GM23248 (cell line): Measurements from ENCODE around the gene HOXD9. TPM values are rescaled to one million over a fixed set of nuclear protein-coding genes. Genes with fewer than 3 reads are reported as not detected.
A peak's percentile ranks its signal among the peaks of the same experiment; 100 is the strongest.

Experiments
- DNase-seq: peaks from one replicate; pipeline ENCODE4 v3.0.0-alpha.2; 2015
- H2AFZ ChIP-seq: fragments of 200-600 bp; sonication (generic); 2 replicates; pipeline ENCODE4 v1.6.1; 2016; ENCODE audit warnings: antibody characterized with exemption
- H3F3A ChIP-seq: fragments of 200-600 bp; sonication (generic); 2 replicates; pipeline ENCODE4 v1.6.1; 2016; ENCODE audit warnings: mild to moderate bottlenecking, antibody characterized with exemption, mixed run types; ENCODE audit not compliant: insufficient read depth
- H3K27ac ChIP-seq: fragments of 200-600 bp; sonication (generic); 2 replicates; pipeline ENCODE4 v1.5.1; 2016; ENCODE audit warnings: mild to moderate bottlenecking
- H3K27me3 ChIP-seq: fragments of 200-600 bp; sonication (generic); replicated peaks from 2 replicates; pipeline ENCODE4 v1.6.1; 2016; ENCODE audit warnings: mild to moderate bottlenecking; ENCODE audit not compliant: insufficient read depth
- H3K36me3 ChIP-seq: fragments of 200-600 bp; sonication (generic); 2 replicates; pipeline ENCODE4 v1.6.1; 2016; ENCODE audit warnings: low read depth, mild to moderate bottlenecking
- H3K4me1 ChIP-seq: fragments of 200-600 bp; sonication (generic); 2 replicates; pipeline ENCODE4 v1.6.1; 2016; ENCODE audit warnings: mild to moderate bottlenecking; ENCODE audit not compliant: insufficient read depth
- H3K4me2 ChIP-seq: fragments of 200-600 bp; sonication (generic); one replicate; pipeline ENCODE4 v1.6.1; 2016; ENCODE audit warnings: mild to moderate bottlenecking; ENCODE audit not compliant: unreplicated experiment
- H3K4me3 ChIP-seq: fragments of 200-600 bp; sonication (generic); 2 replicates; pipeline ENCODE4 v1.5.1; 2016; ENCODE audit warnings: mild to moderate bottlenecking
- H3K79me2 ChIP-seq: fragments of 200-600 bp; sonication (generic); 2 replicates; pipeline ENCODE4 v1.6.1; 2016; ENCODE audit warnings: mild to moderate bottlenecking; ENCODE audit not compliant: insufficient read depth
- H3K9ac ChIP-seq: fragments of 200-600 bp; sonication (generic); 2 replicates; pipeline ENCODE4 v1.6.1; 2016; ENCODE audit warnings: mild to moderate bottlenecking
- H3K9me2 ChIP-seq: fragments of 200-600 bp; sonication (generic); 2 replicates; pipeline ENCODE4 v1.6.1; 2016; ENCODE audit warnings: mixed run types, mild to moderate bottlenecking, moderate library complexity; ENCODE audit not compliant: insufficient read depth
- H3K9me3 ChIP-seq: fragments of 200-600 bp; sonication (generic); one replicate; pipeline ENCODE4 v1.6.1; 2017; ENCODE audit warnings: low read depth
- H4K20me1 ChIP-seq: fragments of 200-600 bp; sonication (generic); 2 replicates; pipeline ENCODE4 v1.6.0; 2016; ENCODE audit not compliant: insufficient read depth
- EZH2 ChIP-seq: fragments of 200-600 bp; sonication (generic); IDR thresholded peaks from 2 replicates; pipeline ENCODE4 v1.6.1; 2018; ENCODE audit warnings: antibody characterized with exemption, mild to moderate bottlenecking; ENCODE audit not compliant: insufficient read depth, poor library complexity, severe bottlenecking
- EZH2phosphoT487 ChIP-seq: fragments of 200-600 bp; sonication (generic); IDR thresholded peaks from 2 replicates; pipeline ENCODE4 v1.6.1; 2018; ENCODE audit warnings: antibody characterized with exemption, moderate library complexity, mild to moderate bottlenecking, low read depth; ENCODE audit not compliant: insufficient read depth
- WGBS, 2 experiments: methylation state at CpG; one replicate each; pipeline ENCODE4 v1.1.6; 2015 to 2017; ENCODE audit warnings: low lambda C conversion rate in 2 of 2, low coverage in 1 of 2; ENCODE audit errors: missing lambda C conversion rate in 2 of 2; 5-methylcytosine and 5-hydroxymethylcytosine counted together
- in situ Hi-C: fragments of 300-500 bp; cut with MboI; formaldehyde crosslinking; loops from 2 replicates; pipeline ENCODE4 v1.15.0; 2020
- polyA plus RNA-seq: library from polyadenylated mRNA; unstranded; fragments of >200 nt; fragmentation: Nextera tagmentation; extraction: Ambion mirVana; gene quantifications from 2 replicates; pipeline ENCODE4 v1.2.1, GENCODE V29; 2016
- total RNA-seq: library from RNA; depleted of rRNA; stranded (reverse); fragments of >200 nt; shearing (Covaris generic); gene quantifications from 2 replicates; pipeline ENCODE4 v1.2.3, GENCODE V29; 2014

Gene HOXD9
- total and polyA plus RNA-seq, 2 experiments from 2014 or later = 4.2 to 7.2 TPM

DNA sequence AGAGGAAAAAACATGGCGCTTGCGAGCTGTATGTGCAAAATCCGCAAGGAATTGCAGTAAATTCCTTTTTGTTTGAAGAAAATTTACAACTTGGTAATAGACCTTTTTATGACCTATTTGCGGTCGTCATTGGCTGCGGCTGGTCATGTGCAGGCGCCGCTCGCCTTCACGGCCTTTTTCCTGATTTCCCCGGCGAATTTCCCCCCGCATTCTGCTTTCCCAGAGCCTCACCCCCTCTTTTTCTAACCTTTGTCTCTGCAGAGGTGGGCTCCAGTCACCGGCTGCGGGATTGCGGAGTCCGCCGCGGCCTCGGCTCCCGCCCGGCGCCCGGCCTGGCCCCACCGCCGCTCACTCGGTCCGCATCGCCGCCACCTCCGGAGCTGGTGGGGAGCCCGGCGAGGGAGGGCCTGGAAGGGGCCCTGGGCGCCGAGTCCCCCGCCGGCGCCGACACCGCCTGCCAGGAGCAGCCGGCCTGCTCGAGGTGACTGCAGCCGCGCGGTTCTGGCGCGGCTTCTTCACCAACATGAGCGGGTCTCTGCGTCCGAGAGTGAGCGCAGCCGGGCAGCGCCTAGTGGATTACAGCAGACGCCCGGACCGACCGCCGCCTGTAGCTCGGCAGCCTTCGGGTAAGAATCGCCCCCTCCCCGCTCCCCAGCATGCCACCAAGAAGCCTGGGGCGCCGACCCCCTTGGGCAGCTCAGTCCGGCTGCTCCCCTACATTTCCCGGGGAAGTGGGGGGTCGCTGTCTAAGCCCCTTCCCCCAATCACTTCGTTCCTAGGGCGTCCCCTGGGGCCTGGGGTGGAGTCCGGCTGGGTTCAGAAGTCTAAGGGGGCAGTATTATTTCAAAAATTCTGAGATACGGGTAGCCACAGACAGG is 14.1 kb downstream of the HOXD9 start:
- Histone ChIP-seq H3K4me1 (peaks cover 46% of the 10 kb centered on the region), H3K27me3 (no peaks in the 10 kb centered on the region), H3K4me2 (peak overlapping the region; percentile 93), H3K9me2 (no peaks in the 10 kb centered on the region), H3K79me2 (peaks cover 98% of the 10 kb centered on the region), H3K27ac (peak overlapping the region; percentile 96), H4K20me1 (no peaks in the 10 kb centered on the region), H2AFZ (peak overlapping the region; percentile 64), H3K36me3 (no peaks in the 10 kb centered on the region), H3F3A (peaks cover 58% of the 10 kb centered on the region), H3K4me3 (peak overlapping the region; percentile 85), H3K9me3 (no peaks in the 10 kb centered on the region), H3K9ac (peak overlapping the region; percentile 97)
- WGBS, 2 experiments = 1 to 2% methylated on average over 55 to 64 of the region's 71 CpGs
- peak; percentile 84 for DNase-seq
- in situ Hi-C loops = no loop called here
- TF ChIP-seq EZH2phosphoT487 (no peak), EZH2 (no peak)

DNA sequence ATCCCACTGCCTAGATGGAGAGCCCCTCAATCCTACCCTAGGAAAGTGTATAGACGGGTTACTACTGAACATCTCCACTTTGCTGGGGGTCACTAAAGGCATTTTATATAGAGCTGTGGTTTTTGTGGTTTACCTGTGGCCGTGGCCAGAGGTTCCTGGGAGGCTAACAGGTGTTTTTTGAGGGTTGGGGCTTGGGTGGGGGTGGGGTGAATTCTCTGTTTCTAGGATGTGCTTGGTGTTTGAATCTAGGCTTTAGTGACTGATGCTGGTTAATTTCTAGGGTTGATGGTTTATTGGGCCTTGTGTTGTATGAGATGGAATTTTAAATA is 14.7 kb downstream of the HOXD9 start:
- peak overlapping the region; percentile 85 for H3K4me3 ChIP-seq
- H3K9me3 ChIP-seq = no peaks in the 10 kb centered on the region
- H3K4me2 ChIP-seq = peak overlapping the region; percentile 93
- peaks cover 52% of the 10 kb centered on the region for H3F3A ChIP-seq
- H3K36me3 ChIP-seq = no peaks in the 10 kb centered on the region
- 0 to 10% methylated on average over 2 of the region's 2 CpGs for WGBS, 2 experiments
- TF ChIP-seq EZH2 (no peak), EZH2phosphoT487 (no peak)
- no peaks in the 10 kb centered on the region for H3K27me3 ChIP-seq
- peak overlapping the region; percentile 96 for H3K27ac ChIP-seq
- H3K79me2 ChIP-seq = peaks cover 98% of the 10 kb centered on the region
- H4K20me1 ChIP-seq = no peaks in the 10 kb centered on the region
- peak overlapping the region; percentile 97 for H3K9ac ChIP-seq
- H3K4me1 ChIP-seq = peaks cover 46% of the 10 kb centered on the region
- no peaks in the 10 kb centered on the region for H3K9me2 ChIP-seq
- no peak for DNase-seq
- peak overlapping the region; percentile 64 for H2AFZ ChIP-seq
- in situ Hi-C loops = no loop called here

GRCh38 chr2:176137906-176138305 is 15.4 kb downstream of the HOXD9 start:
- Histone ChIP-seq H2AFZ (peak overlapping the region; percentile 64), H3K4me3 (peak overlapping the region; percentile 85), H3F3A (peaks cover 51% of the 10 kb centered on the region), H3K9me2 (no peaks in the 10 kb centered on the region), H4K20me1 (no peaks in the 10 kb centered on the region), H3K36me3 (no peaks in the 10 kb centered on the region), H3K4me2 (peak overlapping the region; percentile 93), H3K4me1 (peaks cover 44% of the 10 kb centered on the region), H3K27me3 (no peaks in the 10 kb centered on the region), H3K9me3 (no peaks in the 10 kb centered on the region), H3K9ac (peak overlapping the region; percentile 97), H3K79me2 (peaks cover 98% of the 10 kb centered on the region), H3K27ac (peak overlapping the region; percentile 96)
- peak; percentile 72 for DNase-seq
- TF ChIP-seq EZH2 (no peak), EZH2phosphoT487 (no peak)
- WGBS, 2 experiments = 19 to 29% methylated on average over 8 of the region's 8 CpGs
- in situ Hi-C loops = no loop called here

- H3K79me2 ChIP-seq = peaks cover 98% of the 10 kb centered on the region
- WGBS, 2 experiments = 8 to 10% methylated on average over 14 of the region's 14 CpGs
- peak; percentile 77 for DNase-seq
- in situ Hi-C loops = no loop called here
- peak overlapping the region; percentile 96 for H3K27ac ChIP-seq
- H3K4me3 ChIP-seq = peak overlapping the region; percentile 85
- H3F3A ChIP-seq = peaks cover 45% of the 10 kb centered on the region
- no peaks in the 10 kb centered on the region for H3K9me3 ChIP-seq
- H3K27me3 ChIP-seq = no peaks in the 10 kb centered on the region
- no peaks in the 10 kb centered on the region for H4K20me1 ChIP-seq
- H3K9me2 ChIP-seq = no peaks in the 10 kb centered on the region
- H2AFZ ChIP-seq = peak overlapping the region; percentile 64
- TF ChIP-seq EZH2 (no peak), EZH2phosphoT487 (no peak)
- H3K36me3 ChIP-seq = no peaks in the 10 kb centered on the region
- peak overlapping the region; percentile 93 for H3K4me2 ChIP-seq
- peak overlapping the region; percentile 97 for H3K9ac ChIP-seq
- H3K4me1 ChIP-seq = peaks cover 37% of the 10 kb centered on the region
These were observed 16.0 kb downstream of the HOXD9 start for GRCh38 chr2:176138526-176138922.
